SK-N-MC (cell line): ENCODE measurements around the gene KIF18A.

ENCODE experiments used
- EZH2 ChIP-seq: fragments of 200-600 bp; sonication (generic); IDR thresholded peaks from one replicate; pipeline ENCODE4 v1.6.1; 2017; ENCODE audit warnings: antibody characterized with exemption
- POLR2AphosphoS5 ChIP-seq: IDR thresholded peaks from 2 replicates; pipeline ENCODE4 v1.6.1; 2012; ENCODE audit warnings: mild to moderate bottlenecking, low read depth, low read length, borderline replicate concordance

- TF ChIP-seq POLR2AphosphoS5 (no peak), EZH2 (no peak)
Measured at GRCh38 chr11:28117712-28118111, 9.8 kb upstream of the KIF18A start.
